Measurements from ENCODE around the gene UBE2E2.

DNA sequence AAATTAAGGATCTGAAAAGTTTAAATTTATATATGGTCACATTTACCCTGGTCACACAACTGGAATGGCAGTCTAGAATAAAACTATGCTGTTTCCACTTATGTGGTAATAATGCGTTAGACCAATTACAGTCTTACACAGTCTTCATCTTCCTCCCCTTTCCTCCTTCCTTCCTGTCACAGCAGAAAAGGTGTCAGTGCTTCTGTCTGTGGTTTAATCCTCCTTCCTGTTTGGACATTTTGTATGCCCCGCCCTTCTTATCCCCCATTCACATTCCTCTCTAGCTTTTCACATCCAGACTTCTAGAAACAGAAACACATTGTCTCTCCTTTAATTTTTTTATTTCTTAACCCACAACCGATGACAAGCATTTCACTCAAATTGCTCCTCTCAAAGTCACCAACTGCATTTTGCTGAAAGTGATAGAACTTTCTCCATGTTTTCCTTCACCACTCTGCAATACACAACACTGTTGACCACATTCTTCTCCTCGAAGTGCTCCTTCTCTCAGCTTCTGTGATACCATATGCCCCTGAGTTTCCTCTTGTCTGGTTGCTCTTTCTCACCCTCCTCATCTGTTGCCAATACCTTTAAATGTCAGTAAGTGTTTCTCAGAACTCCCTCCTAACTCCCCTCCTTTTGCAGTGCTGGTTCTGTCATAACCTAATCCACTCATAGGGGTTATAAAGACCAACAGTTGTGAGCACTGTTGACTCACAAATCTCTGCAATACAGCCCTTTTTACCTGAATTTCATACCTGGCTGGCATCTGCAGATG lies 271.6 kb downstream of the UBE2E2 start:
- TF ChIP-seq CTCF (IDR thresholded peaks at IDR 0.05) (no peak), POLR2A (IDR thresholded peaks at IDR 0.05) (no peak), POLR2AphosphoS5 (IDR thresholded peaks at IDR 0.05) (no peak)
